ENCODE measurements around the gene SCN4A. TPM values are rescaled to one million over a fixed set of nuclear protein-coding genes. Genes with fewer than 3 reads are reported as not detected.
"Not testable (repeated sequence)": the region's sequence is repeated elsewhere in the genome, so short reads cannot be mapped to it uniquely, and the experiment has no call there.

SCN4A gene
- total RNA-seq, 1 experiment from 2014 or later: 6.8 TPM

DNA sequence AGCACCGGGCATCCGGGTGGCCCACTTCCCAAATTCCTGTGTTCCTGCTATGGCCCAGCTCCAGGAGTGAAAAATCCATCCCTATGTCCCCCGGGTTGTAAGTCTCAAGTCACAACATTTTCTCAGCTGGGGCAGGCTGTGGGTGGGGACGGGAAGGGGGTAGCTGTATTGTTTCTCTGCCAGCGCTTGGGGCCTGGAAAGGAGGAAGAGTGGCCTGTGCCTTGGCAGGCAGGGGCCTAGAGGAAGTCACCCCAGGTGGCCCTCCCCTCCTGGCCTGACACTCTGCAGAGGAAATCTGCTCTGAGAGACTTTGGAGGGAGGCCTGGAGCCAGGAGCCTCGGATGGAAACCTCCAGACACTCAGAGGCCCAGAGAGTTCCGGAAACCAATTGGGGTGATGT lies 10.6 kb upstream of the SCN4A start:
- Histone ChIP-seq H3K27me3 (ENCODE audit: control insufficient read depth, insufficient read depth, low read length) (no peaks in the 10 kb centered on the region), H3K4me3 (ENCODE audit: insufficient read depth, low read depth, low read length) (no peak overlapping the region), H3K36me3 (replicated peaks; ENCODE audit: control insufficient read depth, insufficient read depth, low read length) (no peaks in the 10 kb centered on the region)
- DNase-seq: no peak

DNA sequence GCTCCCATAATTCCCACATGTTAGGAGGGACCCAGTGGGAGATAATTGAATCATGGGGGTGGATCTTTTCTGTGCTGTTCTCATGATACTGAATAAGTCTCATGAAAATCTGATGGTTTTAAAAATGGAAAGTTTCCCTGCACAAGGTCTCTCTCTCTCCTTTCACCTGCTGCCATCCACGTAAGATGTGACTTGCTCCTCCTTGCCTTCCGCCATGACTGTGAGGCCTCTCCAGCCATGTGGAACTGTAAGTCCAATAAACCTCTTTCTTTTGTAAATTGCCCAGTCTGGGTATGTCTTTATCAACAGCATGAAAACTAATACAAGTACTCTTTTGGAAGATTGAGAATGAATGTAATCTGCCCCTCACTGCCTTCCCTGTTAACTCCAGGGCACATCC lies 9.9 kb upstream of the SCN4A start:
- not testable (repeated sequence) for H3K27me3 ChIP-seq (ENCODE audit: control insufficient read depth, insufficient read depth, low read length); H3K4me3 ChIP-seq (ENCODE audit: insufficient read depth, low read depth, low read length); H3K36me3 ChIP-seq (replicated peaks; ENCODE audit: control insufficient read depth, insufficient read depth, low read length); DNase-seq

DNA sequence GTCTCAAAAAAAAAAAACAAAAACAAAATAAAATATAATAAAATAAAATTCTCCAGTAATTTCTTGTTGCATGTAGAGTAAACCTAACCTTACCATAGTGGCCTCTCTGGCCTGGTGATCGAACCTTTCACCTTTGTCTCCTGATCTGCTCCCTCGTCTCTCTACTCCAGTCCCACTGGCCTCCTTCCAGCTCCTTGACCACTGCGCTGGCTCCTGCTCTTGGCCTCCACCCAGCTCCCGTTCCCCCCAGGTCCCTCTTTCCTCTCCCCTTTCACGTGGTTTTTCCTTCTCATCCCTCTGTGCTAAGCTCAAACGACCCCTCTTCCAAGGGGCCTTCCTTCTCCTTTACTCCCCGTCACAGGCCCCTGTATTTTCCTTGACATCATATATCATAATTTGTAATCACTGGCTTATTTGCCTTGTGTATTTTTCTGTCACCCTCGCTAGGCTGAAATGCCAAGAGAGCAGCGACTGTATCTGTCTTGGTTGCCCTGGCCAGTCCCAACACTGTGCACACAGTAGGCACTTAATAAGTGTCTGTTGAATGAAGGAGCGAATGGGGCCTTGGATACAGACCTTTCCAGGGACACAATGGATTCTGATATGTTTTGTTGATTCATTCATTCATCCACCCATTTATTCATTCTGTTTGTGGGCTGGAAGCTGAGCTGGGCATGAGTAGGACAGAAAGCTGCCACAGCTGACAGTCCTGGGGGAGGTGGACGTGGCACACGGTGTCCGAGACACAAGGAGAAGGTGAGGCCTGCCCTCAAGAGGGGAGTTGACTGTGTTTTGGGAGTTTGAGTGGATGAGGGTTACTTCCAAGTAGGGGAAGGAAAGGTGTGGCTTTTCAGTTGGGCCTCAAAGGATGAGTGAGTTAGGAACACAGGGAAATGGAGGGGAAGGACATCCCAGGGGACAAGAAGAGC lies 5.8 kb upstream of the SCN4A start:
- H3K4me3 ChIP-seq (ENCODE audit: insufficient read depth, low read depth, low read length): no peak overlapping the region
- no peaks in the 10 kb centered on the region for H3K27me3 ChIP-seq (ENCODE audit: control insufficient read depth, insufficient read depth, low read length)
- no peaks in the 10 kb centered on the region for H3K36me3 ChIP-seq (replicated peaks; ENCODE audit: control insufficient read depth, insufficient read depth, low read length)
- no peak for DNase-seq

GRCh38 chr17:63976702-63977101 lies 4.0 kb upstream of the SCN4A start:
- Histone ChIP-seq H3K4me3 (ENCODE audit: insufficient read depth, low read depth, low read length) (no peak overlapping the region), H3K36me3 (replicated peaks; ENCODE audit: control insufficient read depth, insufficient read depth, low read length) (no peaks in the 10 kb centered on the region), H3K27me3 (ENCODE audit: control insufficient read depth, insufficient read depth, low read length) (no peaks in the 10 kb centered on the region)
- DNase-seq: no peak

DNA sequence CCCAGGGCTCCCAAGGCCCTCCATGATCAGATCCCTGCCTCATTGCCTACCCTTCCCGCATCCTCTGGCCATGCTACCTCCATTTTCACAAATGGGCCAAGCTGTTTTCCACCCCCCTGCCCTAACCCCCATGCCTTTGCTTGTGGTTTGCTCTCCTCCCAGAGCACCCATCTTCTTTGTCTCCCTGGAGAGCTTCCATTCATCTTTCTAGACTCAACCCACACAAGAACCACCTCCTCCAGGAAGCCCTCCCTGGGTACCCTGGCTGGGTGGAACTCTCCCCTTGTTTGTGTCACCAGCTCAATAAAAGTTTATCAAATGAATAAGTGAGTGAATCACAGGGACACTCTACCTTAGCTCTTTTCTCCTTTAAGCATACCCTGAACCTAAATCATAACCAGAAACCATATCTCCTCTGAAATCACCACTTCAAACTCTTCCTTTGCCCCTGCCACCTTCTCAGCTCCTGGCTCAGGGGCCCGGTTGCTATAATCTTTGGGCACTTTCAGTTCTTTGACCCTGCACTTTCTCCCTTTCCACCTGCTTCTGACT lies 2.9 kb upstream of the SCN4A start:
- Histone ChIP-seq H3K4me3 (ENCODE audit: insufficient read depth, low read depth, low read length) (no peak overlapping the region), H3K36me3 (replicated peaks; ENCODE audit: control insufficient read depth, insufficient read depth, low read length) (no peaks in the 10 kb centered on the region), H3K27me3 (ENCODE audit: control insufficient read depth, insufficient read depth, low read length) (no peaks in the 10 kb centered on the region)
- no peak for DNase-seq

DNA sequence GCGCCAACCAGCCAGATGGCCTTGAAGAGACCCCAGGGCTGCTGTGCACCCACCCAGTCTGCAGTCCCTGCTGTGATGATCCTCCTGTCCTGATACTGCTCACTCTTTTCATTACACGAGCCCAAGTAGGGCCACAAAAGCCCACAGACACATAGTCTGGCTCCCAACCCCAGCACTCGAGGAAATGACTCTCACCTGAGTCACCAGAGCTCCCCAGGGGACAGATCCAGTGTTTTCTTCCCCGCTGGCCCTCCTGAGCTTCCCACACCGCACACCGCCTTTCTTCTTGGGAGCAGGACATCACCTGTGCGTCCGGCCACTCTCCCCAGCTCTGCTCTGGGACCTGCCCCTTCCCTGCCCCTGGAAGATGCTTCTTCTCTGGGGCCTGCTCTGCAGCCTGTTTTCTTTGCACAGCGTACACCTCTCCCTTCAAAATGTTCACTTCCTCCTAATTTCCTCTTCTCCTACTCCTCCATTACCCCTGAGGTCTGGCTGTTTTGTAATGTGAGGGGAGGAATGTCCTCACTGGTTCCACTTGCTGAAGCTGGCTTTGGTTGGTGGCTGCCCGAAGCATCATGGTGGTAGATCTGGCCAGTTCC lies 2.0 kb upstream of the SCN4A start:
- H3K4me3 ChIP-seq (ENCODE audit: insufficient read depth, low read depth, low read length): no peak overlapping the region
- no peak for DNase-seq
- no peaks in the 10 kb centered on the region for H3K36me3 ChIP-seq (replicated peaks; ENCODE audit: control insufficient read depth, insufficient read depth, low read length)
- H3K27me3 ChIP-seq (ENCODE audit: control insufficient read depth, insufficient read depth, low read length): no peaks in the 10 kb centered on the region

DNA sequence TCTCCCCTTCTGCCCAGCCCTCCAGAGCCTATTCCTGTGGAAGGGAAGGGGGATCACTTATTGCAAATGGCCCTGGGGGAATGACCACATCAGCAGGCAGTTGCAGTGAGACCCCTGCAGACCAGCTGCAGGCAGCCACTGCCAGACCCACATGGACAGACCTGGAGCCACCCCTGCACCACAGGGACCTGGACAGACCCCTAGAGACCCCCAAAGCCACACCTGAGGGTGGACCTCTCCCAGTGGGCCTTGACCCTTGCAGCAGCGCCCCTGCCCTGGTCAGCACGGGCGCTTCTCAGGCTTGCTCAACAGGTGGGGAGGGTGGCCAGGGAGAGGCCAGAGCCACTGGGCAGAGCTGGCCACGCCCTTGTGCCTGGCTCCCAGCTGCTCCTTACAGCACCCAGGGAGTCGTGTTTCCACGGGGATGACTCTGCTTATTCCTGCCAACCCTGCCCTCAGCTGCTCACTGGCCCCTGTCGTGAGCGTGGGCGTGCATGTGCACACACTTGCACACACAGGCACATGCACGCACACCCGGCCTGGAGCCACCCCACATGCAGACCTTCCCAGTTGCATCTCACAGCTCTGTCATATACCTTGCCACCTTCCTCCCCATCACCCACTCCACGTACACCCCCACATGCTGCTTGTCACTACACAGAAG lies 1.3 kb upstream of the SCN4A start:
- Histone ChIP-seq H3K36me3 (replicated peaks; ENCODE audit: control insufficient read depth, insufficient read depth, low read length) (no peaks in the 10 kb centered on the region), H3K4me3 (ENCODE audit: insufficient read depth, low read depth, low read length) (no peak overlapping the region), H3K27me3 (ENCODE audit: control insufficient read depth, insufficient read depth, low read length) (no peaks in the 10 kb centered on the region)
- no peak for DNase-seq

DNA sequence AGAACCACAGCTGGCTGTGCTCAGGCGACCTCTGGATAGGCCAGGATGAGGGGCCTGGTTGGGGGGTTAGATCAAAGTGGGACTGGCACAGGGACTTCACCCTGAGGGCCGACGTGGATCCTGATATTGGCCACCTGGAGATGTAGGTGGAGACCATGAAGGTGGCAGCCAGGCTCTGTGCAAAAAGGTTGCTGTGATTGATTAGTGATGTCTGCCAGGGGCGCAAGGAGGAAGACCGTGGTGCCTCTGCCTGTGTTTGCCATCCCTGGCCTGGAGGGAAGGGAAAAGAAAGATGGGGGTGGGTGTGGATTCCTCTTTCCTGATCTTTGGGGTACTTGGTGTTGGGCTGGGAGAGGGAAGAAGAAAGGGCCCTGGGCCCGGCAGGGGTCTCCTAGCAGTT lies 529 bp upstream of the SCN4A start:
- DNase-seq: no peak
- Histone ChIP-seq H3K4me3 (ENCODE audit: insufficient read depth, low read depth, low read length) (no peak overlapping the region), H3K36me3 (replicated peaks; ENCODE audit: control insufficient read depth, insufficient read depth, low read length) (no peaks in the 10 kb centered on the region), H3K27me3 (ENCODE audit: control insufficient read depth, insufficient read depth, low read length) (no peaks in the 10 kb centered on the region; the same call in 1 of the 2 replicates)

DNA sequence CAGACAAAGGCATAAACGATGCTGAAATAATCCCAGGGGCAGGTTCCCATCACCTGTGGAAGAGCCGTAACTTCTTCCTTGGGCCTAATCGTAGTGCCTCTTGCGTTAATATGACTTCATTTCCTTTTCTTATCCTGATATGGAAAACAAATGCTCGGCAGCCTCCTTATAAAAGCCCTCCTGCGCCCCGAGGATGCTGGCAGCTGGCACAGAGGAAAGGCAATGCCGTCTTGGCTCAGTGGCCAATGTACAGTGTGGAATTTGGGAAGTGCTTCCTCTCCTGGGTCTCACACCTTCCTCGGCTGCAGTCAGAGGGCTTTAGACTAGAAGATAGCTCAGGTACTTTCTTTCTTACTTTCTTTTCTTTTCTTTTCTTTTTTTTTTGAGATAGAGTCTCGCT lies 3.4 kb downstream of the SCN4A start:
- Histone ChIP-seq H3K36me3 (replicated peaks; ENCODE audit: control insufficient read depth, insufficient read depth, low read length) (no peaks in the 10 kb centered on the region), H3K27me3 (ENCODE audit: control insufficient read depth, insufficient read depth, low read length) (no peaks in the 10 kb centered on the region; the same call in 1 of the 2 replicates), H3K4me3 (ENCODE audit: insufficient read depth, low read depth, low read length) (no peak overlapping the region)
- no peak for DNase-seq

- Histone ChIP-seq H3K27me3 (ENCODE audit: control insufficient read depth, insufficient read depth, low read length) (no peaks in the 10 kb centered on the region; the same call in 1 of the 2 replicates), H3K4me3 (ENCODE audit: insufficient read depth, low read depth, low read length) (no peak overlapping the region), H3K36me3 (replicated peaks; ENCODE audit: control insufficient read depth, insufficient read depth, low read length) (no peaks in the 10 kb centered on the region)
- DNase-seq: no peak
These were observed 4.8 kb downstream of the SCN4A start for GRCh38 chr17:63967953-63968352.

- no peak for DNase-seq
- Histone ChIP-seq H3K4me3 (ENCODE audit: insufficient read depth, low read depth, low read length) (no peak overlapping the region), H3K27me3 (ENCODE audit: control insufficient read depth, insufficient read depth, low read length) (no peaks in the 10 kb centered on the region; the same call in 1 of the 2 replicates), H3K36me3 (replicated peaks; ENCODE audit: control insufficient read depth, insufficient read depth, low read length) (no peaks in the 10 kb centered on the region)
These were observed 6.0 kb downstream of the SCN4A start for GRCh38 chr17:63966646-63967264.

DNA sequence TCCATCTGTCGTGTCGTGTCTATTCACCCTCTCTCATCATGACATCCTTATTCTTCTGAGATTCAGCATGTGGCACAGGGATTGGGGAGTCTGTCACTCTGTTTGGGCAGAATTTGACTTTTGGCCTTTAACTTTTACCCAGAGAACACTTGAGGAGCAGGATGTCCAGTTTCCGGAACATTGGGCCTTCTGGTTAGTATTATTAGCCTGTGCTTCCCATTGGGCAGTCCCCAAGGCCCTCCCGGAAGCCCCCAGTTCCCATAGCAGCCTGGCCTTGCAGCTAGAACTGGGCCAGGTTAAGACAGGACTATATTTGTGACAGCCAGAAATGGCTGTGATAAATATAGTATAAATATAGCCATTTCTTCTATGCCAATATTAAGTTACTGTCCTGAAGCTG lies 9.6 kb downstream of the SCN4A start:
- no peaks in the 10 kb centered on the region for H3K36me3 ChIP-seq (replicated peaks; ENCODE audit: control insufficient read depth, insufficient read depth, low read length)
- H3K27me3 ChIP-seq (ENCODE audit: control insufficient read depth, insufficient read depth, low read length): no peaks in the 10 kb centered on the region; the same call in 1 of the 2 replicates

GRCh38 chr17:63962298-63962744 lies 10.4 kb downstream of the SCN4A start:
- Histone ChIP-seq H3K36me3 (replicated peaks; ENCODE audit: control insufficient read depth, insufficient read depth, low read length) (no peaks in the 10 kb centered on the region), H3K4me3 (ENCODE audit: insufficient read depth, low read depth, low read length) (no peak overlapping the region; the same call in 1 of the 2 replicates), H3K27me3 (ENCODE audit: control insufficient read depth, insufficient read depth, low read length) (no peaks in the 10 kb centered on the region; the same call in 1 of the 2 replicates)
- no peak for DNase-seq

More for the DNA sequence above, 9.6 kb downstream of the SCN4A start:
- no peak overlapping the region for H3K4me3 ChIP-seq (ENCODE audit: insufficient read depth, low read depth, low read length)
- no peak for DNase-seq
